Kidney (tissue), 14 donors: ENCODE data around the gene DCHS2. TPM values are rescaled to one million over a fixed set of nuclear protein-coding genes. Genes with fewer than 3 reads are reported as not detected.

Experiments
- DNase-seq, 5 donors: peaks; one replicate each; pipeline ENCODE4 v3.0.0-alpha.2; 2013 to 2020
- FAIRE-seq: peaks from 2 replicates; lab custom pipeline; 2012; peaks lifted over from hg19 to GRCh38; lab: Jason Lieb, UNC
- H3K27ac ChIP-seq, 2 donors: one replicate each; pipeline ENCODE4 v1.7.0; 2013; ENCODE audit warnings: low read depth in 2 of 2, low read length in 2 of 2, inconsistent platforms in 1 of 2
- H3K27me3 ChIP-seq: one replicate; pipeline ENCODE4 v1.7.1; 2013; ENCODE audit warnings: low read length, inconsistent platforms; ENCODE audit not compliant: control insufficient read depth, insufficient read depth
- H3K36me3 ChIP-seq, 3 donors: one replicate each; pipeline versions ENCODE4 v1.7.0 to v1.7.1; 2013; ENCODE audit warnings: low read length in 3 of 3, control low read depth in 1 of 3, inconsistent platforms in 1 of 3; ENCODE audit not compliant: insufficient read depth in 3 of 3, control insufficient read depth in 2 of 3
- H3K4me1 ChIP-seq, 3 donors: one replicate each; pipeline versions ENCODE4 v1.7.0 to v1.7.1; 2013; ENCODE audit warnings: low read length in 3 of 3, inconsistent platforms in 1 of 3, low read depth in 1 of 3; ENCODE audit not compliant: control insufficient read depth in 2 of 3, insufficient read depth in 2 of 3
- H3K4me3 ChIP-seq, 3 donors: one replicate each; pipeline versions ENCODE4 v1.7.0 to v1.8.1; 2013; ENCODE audit warnings: low read length in 3 of 3, control low read depth in 1 of 3, inconsistent platforms in 1 of 3
- H3K9ac ChIP-seq, 3 donors: one replicate each; pipeline versions ENCODE4 v1.7.0 to v1.7.1; 2013; ENCODE audit warnings: low read length in 3 of 3, control low read depth in 1 of 3, inconsistent platforms in 1 of 3
- H3K9me3 ChIP-seq, 3 donors: one replicate each; pipeline versions ENCODE4 v1.7.0 to v1.7.1; 2013; ENCODE audit warnings: low read length in 3 of 3, control low read depth in 1 of 3, inconsistent platforms in 1 of 3; ENCODE audit not compliant: control insufficient read depth in 2 of 3, insufficient read depth in 1 of 3
- CTCF ChIP-seq: IDR thresholded peaks from 3 replicates; pipeline ENCODE4 v1.5.1; 2012; ENCODE audit warnings: mild to moderate bottlenecking, moderate library complexity, borderline replicate concordance; ENCODE audit not compliant: insufficient read depth; ENCODE audit errors: extremely low read depth
- intact Hi-C: fragments of 100-400 bp; cut with DNase I; formaldehyde crosslinking; loops from one replicate; pipeline ENCODE4 v1.11.1; 2022
- polyA plus RNA-seq: library from polyadenylated mRNA; stranded (reverse); fragments of 350-450 nt; fragmentation: Illumina TruSeq; extraction: RNeasy Lipid Tissue Mini Kit (QIAGEN cat#74804); gene quantifications from one replicate; pipeline ENCODE4 v1.2.3, GENCODE V29; 2014; ENCODE audit warnings: low read depth, low replicate concordance; ENCODE audit not compliant: insufficient read depth
- total RNA-seq: library from RNA; stranded (reverse); fragmentation: NEBNext Ultra II Directional; extraction: Animal tissue kit (Norgen Biotek cat#: 25700); gene quantifications from one replicate; pipeline ENCODE4 v1.2.1, GENCODE V29; 2021
- donor health status: control.
- donor health status: control.
- donor health status: control.
- donor health status: control.
- donor health status: control.
- donor health status: DM: yes; HTN: yes; CAD: no.
- donor health status: Normal renal cell carcinoma (clear cell type).

Gene DCHS2
- total and polyA plus RNA-seq, 2 donors from 2014 or later, result 0.47 TPM; not detected in 1

- Histone ChIP-seq H3K27ac (no peak overlapping the region), H3K27me3 (peaks cover 4% of the 10 kb centered on the region), H3K9ac (no peak overlapping the region), H3K36me3 (no peaks in the 10 kb centered on the region), H3K9me3 (no peaks in the 10 kb centered on the region), H3K4me1 (peaks cover 0 to 7% (median 3%) of the 10 kb centered on the region in 3 donors), H3K4me3 (peak overlapping the region; percentile 52 to 56 (median 55))
- no peak for TF ChIP-seq CTCF
- intact Hi-C loops, result no loop called here
- FAIRE-seq, result no peak
- DNase-seq, result peak in 4 of 5 donors; percentile 53 to 73 (median 60)
Observed at GRCh38 chr4:154490583-154491340, 837 bp downstream of the DCHS2 start.

GRCh38 chr4:154490234-154490582 lies 1.4 kb downstream of the DCHS2 start:
- H3K27ac ChIP-seq, result no peak overlapping the region
- intact Hi-C loops, result no loop called here
- FAIRE-seq (no peak), DNase-seq (peak in 3 of 5 donors; percentile 45 to 67 (median 53))
- H3K4me3 ChIP-seq, result peak overlapping the region in 1 of 3 donors; percentile 55
- no peaks in the 10 kb centered on the region for H3K36me3 ChIP-seq
- H3K9ac ChIP-seq, result no peak overlapping the region
- no peak for TF ChIP-seq CTCF
- H3K27me3 ChIP-seq, result peaks cover 4% of the 10 kb centered on the region
- H3K4me1 ChIP-seq, result peaks cover 0 to 7% (median 3%) of the 10 kb centered on the region in 3 donors
- no peaks in the 10 kb centered on the region for H3K9me3 ChIP-seq

- FAIRE-seq, result no peak
Observed at GRCh38 chr4:154489558-154490233, 1.9 kb downstream of the DCHS2 start.

More at GRCh38 chr4:154489558-154490233, 1.9 kb downstream of the DCHS2 start:
- Histone ChIP-seq H3K4me1 (peaks cover 0 to 7% (median 3%) of the 10 kb centered on the region in 3 donors), H3K9me3 (no peaks in the 10 kb centered on the region), H3K36me3 (no peaks in the 10 kb centered on the region), H3K9ac (no peak overlapping the region), H3K4me3 (no peak overlapping the region), H3K27me3 (peaks cover 4% of the 10 kb centered on the region), H3K27ac (no peak overlapping the region)
- intact Hi-C loops, result no loop called here
- peak in 2 of 5 donors; percentile 55 to 64 for DNase-seq
- TF ChIP-seq CTCF, result no peak
